NCI-H524 (cell line): ENCODE measurements around the gene NEURL1.
"Not testable (repeated sequence)": the region's sequence is repeated elsewhere in the genome, so short reads cannot be mapped to it uniquely, and the experiment has no call there.

Experiments
- DNase-seq, 2 experiments: peaks; one replicate each; lab custom pipeline; 2025; lab: John Stamatoyannopoulos, UW

NEURL1 gene

GRCh38 chr10:103465411-103466179 lies 27.9 kb upstream of the NEURL1 start:
- DNase-seq: no peak

- DNase-seq: no peak
Observed at GRCh38 chr10:103466734-103467133, 26.8 kb upstream of the NEURL1 start.

GRCh38 chr10:103467406-103467805 lies 26.1 kb upstream of the NEURL1 start:
- DNase-seq: no peak

GRCh38 chr10:103469201-103469600 lies 24.3 kb upstream of the NEURL1 start:
- no peak for DNase-seq

DNA sequence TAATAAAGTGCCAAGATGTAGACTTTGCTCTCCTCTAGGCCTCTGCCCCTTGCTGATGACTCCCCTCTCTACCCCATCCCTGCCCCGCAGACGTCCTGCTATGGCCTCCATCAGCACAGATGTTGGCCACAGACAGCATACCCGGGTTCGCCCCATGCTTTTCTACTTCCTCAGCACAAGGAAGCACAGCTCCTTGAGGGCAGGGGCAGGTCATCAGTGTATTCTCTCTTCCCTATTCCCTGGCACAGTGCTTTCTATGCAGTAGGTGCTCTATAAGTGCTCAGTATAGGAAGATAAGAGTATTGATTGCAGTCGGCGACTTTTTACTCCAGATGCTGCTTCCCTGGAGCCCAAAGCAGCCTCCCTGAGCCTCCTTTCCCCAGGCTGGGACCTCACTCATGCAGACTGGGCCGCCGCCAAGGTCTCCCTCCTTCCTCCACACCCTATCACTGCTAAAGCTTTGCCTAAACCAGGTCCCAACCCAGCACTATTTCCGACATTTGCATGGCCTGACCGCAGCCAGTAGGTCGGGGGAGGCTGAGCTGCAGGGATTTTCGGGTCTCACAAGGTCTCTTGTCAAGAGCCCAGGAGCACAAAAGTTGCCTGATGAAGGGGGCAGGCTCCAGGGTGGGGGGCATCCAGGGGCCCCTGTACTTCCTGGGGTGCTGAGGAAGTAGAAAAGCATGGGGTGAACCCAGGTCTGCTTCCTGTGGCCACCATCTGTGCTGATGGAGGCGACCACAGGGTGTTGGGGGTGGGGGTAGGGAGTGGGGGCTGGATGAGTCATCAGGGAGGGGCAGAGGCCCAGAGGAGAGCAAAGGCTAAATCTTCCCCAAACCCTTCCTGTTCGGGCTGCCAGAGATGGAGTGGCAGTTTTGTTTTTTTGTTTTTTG lies 22.5 kb upstream of the NEURL1 start:
- DNase-seq: no peak

- DNase-seq: no peak
Observed at GRCh38 chr10:103472005-103472404, 21.5 kb upstream of the NEURL1 start.

GRCh38 chr10:103473261-103473671 lies 20.2 kb upstream of the NEURL1 start:
- no peak for DNase-seq

DNA sequence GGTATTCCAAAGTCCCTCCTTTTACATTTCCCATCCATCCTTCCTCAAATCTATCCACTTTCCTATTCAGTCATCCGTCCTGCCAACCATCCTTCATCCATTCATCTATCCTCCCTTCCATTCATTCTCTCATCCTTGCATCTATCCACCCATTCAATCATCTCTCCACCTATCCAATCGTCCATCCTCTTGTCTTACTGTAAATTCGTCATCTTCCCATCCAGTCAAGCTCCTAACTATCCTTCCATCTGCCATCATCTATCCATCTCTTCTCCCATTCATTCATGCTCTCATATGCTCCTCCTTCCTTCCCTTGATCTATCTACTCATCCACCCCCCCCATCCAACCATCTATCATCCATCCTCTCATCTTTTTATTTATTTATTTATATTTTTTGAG lies 19.4 kb upstream of the NEURL1 start:
- DNase-seq: no peak

- no peak for DNase-seq
Observed at GRCh38 chr10:103475437-103475836, 18.1 kb upstream of the NEURL1 start.

GRCh38 chr10:103476046-103476768 lies 17.3 kb upstream of the NEURL1 start:
- no peak for DNase-seq

GRCh38 chr10:103478671-103479070 lies 14.8 kb upstream of the NEURL1 start:
- no peak for DNase-seq

DNA sequence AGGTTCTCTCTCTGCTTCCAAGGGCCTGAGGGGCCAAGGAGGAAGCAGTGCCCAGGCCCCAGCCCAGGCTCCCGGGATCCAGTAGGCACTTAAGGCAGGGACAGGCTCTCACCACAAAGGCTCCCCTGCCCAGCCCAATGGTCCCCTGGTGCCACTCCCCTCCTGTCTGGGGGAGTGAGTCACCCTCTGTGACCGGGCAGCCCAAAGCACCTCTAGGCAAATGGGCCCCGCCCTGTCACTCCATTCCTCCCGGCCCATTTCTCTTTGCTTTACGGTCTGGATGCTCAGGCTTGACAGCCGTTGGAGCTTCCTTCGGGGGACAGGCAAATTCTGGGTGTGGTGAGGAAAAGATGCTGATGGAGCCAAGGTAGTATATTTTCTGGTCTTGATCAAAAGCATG lies 14.4 kb upstream of the NEURL1 start, which contains the start of gene CALHM3:
CALHM3 (minus strand) TSS at position 106 of the 400 bp plus-strand sequence. CDS start 208 bp downstream, outside the sequence.
- no peak for DNase-seq

DNA sequence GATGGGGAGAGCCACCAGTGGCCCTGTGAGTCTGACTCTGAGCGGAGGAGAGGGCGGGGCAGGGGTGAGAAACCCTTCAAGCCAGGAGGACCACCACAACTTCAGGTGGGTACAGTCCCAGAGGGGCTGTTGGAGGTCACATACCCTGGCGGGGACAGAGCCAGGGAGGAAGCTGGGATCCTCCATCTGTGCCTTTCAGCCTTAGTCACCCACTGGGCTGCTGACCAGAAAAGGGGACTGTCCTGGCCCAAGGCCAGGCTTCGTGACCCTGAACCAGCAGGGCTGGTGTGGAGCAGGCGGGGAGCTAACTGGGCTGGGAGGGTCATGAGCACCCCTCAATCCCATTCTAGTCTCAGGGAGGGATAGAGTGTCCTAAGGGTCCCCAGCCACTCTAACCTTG lies 13.0 kb upstream of the NEURL1 start:
- no peak for DNase-seq

- DNase-seq: peak in 1 of 2 experiments; percentile 42
Observed at GRCh38 chr10:103481974-103482531, 11.5 kb upstream of the NEURL1 start.

DNA sequence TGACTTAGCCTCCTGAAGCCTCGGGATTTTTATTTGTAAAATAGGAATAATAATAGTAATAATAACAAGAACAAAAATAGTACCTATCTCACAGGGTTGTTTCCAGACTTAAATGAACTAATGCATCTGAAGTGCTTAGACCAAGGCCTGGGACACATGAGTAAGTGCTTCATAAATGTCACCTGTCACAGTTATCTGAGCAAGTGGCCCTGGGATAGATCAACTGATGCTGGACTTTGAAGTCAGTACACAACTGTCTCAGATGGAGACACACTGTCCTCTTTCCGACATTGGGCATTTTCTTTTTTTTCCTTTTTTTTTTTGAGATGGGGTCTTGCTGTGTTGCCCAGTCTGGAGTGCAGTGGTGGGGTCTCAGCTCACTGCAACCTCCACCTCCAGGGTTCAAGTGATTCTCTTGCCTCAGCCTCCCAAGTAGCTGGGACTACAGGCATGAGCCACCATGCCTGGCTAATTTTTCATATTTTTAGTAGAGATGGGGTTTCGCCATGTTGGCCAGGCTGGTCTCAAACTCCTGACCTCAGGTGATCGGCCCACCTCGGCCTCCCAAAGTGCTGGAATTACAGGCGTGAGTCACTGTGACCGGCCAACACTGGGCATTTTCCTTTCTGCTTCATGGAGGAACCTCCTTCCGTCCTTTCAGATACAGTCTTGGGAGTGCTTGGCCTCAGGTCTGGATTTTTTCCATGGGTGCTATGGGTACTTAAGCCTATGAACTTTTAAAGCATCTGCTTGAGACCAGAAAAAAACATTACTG lies 6.7 kb upstream of the NEURL1 start:
- not testable (repeated sequence) for DNase-seq

- DNase-seq: no peak
Observed at GRCh38 chr10:103487410-103487708, 6.1 kb upstream of the NEURL1 start.

- DNase-seq: no peak
Observed at GRCh38 chr10:103490986-103491314, 2.6 kb upstream of the NEURL1 start.

DNA sequence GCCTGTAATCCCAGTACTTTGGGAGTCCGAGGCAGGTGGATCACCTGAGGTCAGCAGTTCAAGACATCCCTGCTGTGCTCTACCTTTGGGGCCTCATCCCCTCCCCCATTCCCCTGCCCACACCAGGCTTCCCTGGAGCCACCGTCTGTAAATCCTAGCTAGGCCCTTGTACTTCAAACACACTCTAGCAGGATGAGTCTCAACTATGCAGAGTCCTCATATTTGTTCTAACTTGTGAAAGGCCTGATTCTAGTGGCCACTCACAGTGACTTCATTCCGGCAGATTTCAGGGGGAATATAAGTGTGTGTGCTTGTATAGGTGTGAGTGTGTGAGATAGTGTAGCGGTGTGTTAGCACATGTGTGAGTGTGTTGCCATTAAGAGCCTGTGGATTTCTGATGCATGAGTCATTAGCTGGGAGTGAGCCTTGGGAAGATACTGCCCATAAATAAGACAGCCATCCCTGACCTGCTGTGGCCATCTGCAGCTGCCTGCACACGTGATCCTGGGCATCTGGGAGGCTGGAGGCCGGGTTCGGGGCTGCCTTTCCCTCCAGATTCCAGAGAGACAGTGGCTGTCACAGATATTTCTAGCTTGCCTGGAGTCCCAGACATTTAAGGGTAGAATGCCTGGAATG lies 1.7 kb upstream of the NEURL1 start:
- peak in 1 of 2 experiments; percentile 10 for DNase-seq

DNA sequence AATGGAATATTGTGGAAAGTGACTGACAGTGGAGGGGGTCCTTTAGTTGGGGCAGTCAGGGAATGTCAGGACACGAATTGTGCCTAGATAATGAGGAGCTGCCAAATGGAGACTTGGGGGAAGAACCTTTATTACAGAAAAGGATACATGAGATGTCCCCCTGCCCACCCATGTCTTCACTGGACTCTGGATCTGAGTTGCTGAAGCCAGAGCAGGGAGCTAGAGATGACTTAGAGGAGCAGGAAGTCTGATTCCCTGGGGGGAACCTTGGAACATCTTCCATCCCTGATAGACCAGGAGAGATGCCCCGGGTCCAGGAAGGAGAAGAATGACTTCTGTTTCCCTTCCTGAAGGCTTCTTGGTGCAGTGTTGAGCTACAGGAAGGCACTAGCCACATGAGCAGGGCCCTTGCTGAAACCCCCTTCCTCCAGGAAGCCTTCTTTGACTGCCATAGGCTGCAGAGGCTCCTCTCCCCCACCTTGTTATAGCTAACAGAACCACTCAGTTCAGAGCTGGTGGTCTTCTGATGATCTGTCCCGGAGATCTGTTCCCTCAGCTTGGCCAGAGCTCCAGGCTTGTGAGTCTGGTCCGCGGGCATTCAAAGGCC lies 747 bp upstream of the NEURL1 start:
- no peak for DNase-seq
